Caco-2 (cell line): Measurements from ENCODE around the gene KCNK7. TPM values are rescaled to one million over a fixed set of nuclear protein-coding genes. Genes with fewer than 3 reads are reported as not detected.

Experiments used
- BruUV-seq: library from RNA; stranded (reverse); fragments of 400-500 nt; replicated peaks from 2 replicates; lab custom pipeline; 2021; lab: Mats Ljungman, UMichigan
- CTCF ChIA-PET: fragments of 300-600 bp; sonication (Branson Sonifier 250); formaldehyde crosslinking; loops from one replicate; lab custom pipeline; 2022; ENCODE audit warnings: antibody characterized with exemption; lab: Charles Lee
- POLR2A ChIA-PET: fragments of 300-600 bp; sonication (Branson Sonifier 250); formaldehyde crosslinking; loops from one replicate; lab custom pipeline; 2022; ENCODE audit warnings: antibody characterized with exemption; lab: Charles Lee
- DNase-seq, 2 experiments: peaks; one replicate each; pipeline versions ENCODE4 v3.0.0 to v3.0.0-alpha.2; 2020 to 2022
- H3K27me3 ChIP-seq: replicated peaks from 2 replicates; pipeline ENCODE4 v1.6.0; 2011; ENCODE audit warnings: low read length; ENCODE audit not compliant: control insufficient read depth, insufficient read depth
- H3K36me3 ChIP-seq: 2 replicates; pipeline ENCODE4 v1.5.1; 2011; ENCODE audit warnings: low read length; ENCODE audit not compliant: control insufficient read depth, insufficient read depth
- H3K4me1 ChIP-seq: fragments of 250-450 bp; sonication (Bioruptor Pico); 2 replicates; pipeline ENCODE4 v1.5.1; 2020; ENCODE audit warnings: mild to moderate bottlenecking
- H3K4me3 ChIP-seq: 2 replicates; pipeline ENCODE4 v1.5.1; 2011; ENCODE audit warnings: low read depth, mild to moderate bottlenecking, control low read depth, low read length
- H3K9me3 ChIP-seq: fragments of 250-450 bp; sonication (Bioruptor Pico); 2 replicates; pipeline ENCODE4 v1.5.1; 2020; ENCODE audit warnings: mild to moderate bottlenecking, moderate library complexity
- H3K27ac Mint-ChIP-seq: one replicate; pipeline ENCODE4 v1.8.0; 2022; ENCODE audit warnings: mixed read lengths; ENCODE audit not compliant: unreplicated experiment
- H3K27me3 Mint-ChIP-seq: one replicate; pipeline ENCODE4 v1.8.0; 2022; ENCODE audit warnings: mixed read lengths; ENCODE audit not compliant: insufficient read depth, unreplicated experiment
- H3K36me3 Mint-ChIP-seq: one replicate; pipeline ENCODE4 v1.8.0; 2022; ENCODE audit warnings: mild to moderate bottlenecking, mixed read lengths; ENCODE audit not compliant: insufficient read depth, unreplicated experiment
- H3K4me1 Mint-ChIP-seq: one replicate; pipeline ENCODE4 v1.8.0; 2022; ENCODE audit warnings: low read depth, mixed read lengths; ENCODE audit not compliant: unreplicated experiment
- H3K4me3 Mint-ChIP-seq: one replicate; pipeline ENCODE4 v1.8.0; 2022; ENCODE audit warnings: mild to moderate bottlenecking, moderate library complexity, mixed read lengths; ENCODE audit not compliant: unreplicated experiment
- H3K9me3 Mint-ChIP-seq: one replicate; pipeline ENCODE4 v1.8.0; 2022; ENCODE audit warnings: mixed read lengths; ENCODE audit not compliant: unreplicated experiment
- intact Hi-C: fragments of 100-400 bp; cut with micrococcal nuclease; formaldehyde crosslinking; loops from one replicate; pipeline ENCODE4 v1.10.0; 2022; ENCODE audit not compliant: unreplicated experiment
- total RNA-seq: library from RNA; stranded (reverse); gene quantifications from 2 replicates; pipeline ENCODE4 v1.2.3, GENCODE V29; 2022
- TF ChIP-seq, protein P1 (sequence below), 2 experiments: fragments of 200-600 bp in 1 of 2; IDR thresholded peaks; 1 replicate in 1 of 2; 2 replicates in 1 of 2; pipeline versions ENCODE4 v1.5.1 to v1.8.0; 2011 to 2022; ENCODE audit warnings: antibody characterized with exemption in 1 of 2, control low read depth in 1 of 2, inconsistent platforms in 1 of 2, low read depth in 1 of 2, low read length in 1 of 2, mild to moderate bottlenecking in 1 of 2, moderate library complexity in 1 of 2; ENCODE audit not compliant: insufficient read depth in 1 of 2, severe bottlenecking in 1 of 2, unreplicated experiment in 1 of 2

Gene KCNK7
- total RNA-seq, 1 experiment from 2014 or later: 0.39 TPM

DNA sequence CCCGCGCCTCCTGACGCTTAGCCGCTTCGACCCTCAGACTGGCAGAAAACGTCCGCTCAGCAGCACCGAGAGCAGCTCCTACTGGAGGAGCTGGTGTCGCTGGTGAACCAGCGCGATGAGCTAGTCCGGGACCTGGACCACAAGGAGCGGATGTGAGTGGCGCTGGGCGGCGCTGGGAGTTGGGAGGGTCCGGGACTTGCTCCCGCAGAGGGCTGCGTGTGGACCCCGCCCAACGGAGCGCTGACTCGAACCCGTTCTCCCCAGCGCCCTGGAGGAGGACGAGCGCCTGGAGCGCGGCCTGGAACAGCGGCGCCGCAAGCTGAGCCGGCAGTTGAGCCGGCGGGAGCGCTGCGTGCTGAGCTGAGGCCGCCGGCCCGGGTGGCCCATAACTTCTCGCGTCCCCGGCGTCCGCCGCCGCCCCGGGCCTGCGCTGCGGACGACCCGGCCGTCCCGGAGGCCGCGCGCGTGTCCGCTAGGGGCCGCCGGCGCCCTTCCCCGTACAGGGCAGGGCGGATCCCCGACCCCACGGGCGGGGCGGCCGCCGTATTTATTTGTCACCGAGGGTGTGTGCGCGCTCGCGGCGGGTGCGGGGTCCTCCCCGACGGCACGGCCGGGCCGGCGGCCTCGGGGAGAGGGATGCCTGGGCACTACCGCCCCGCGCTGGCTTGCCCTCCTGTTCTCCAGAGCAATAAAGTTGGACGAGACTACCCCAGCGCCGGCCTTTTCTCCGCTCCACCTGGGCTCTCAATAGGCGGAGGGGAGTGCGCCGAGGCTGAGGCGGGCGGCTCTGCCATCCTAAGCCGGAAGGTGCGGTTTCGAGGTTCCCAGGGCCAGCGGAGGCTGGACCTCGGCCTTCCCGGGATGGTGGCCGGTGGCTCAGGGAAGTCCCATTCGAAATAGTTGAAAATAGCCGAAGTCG lies 3.4 kb downstream of the KCNK7 start:
- CTCF ChIA-PET: interaction anchor here (0.7 to 1.6 kb wide), 7 partner anchors 8 to 697 kb away, joined by 3 to 6 read pairs (median 4); partner anchors contain the start of genes EHBP1L1, FAM89B and YIF1A
- Histone ChIP-seq H3K9me3 (no peaks in the 10 kb centered on the region), H3K4me3 (peak overlapping the region; percentile 38), H3K36me3 (peaks cover 1% of the 10 kb centered on the region; the same call in 1 of the 2 replicates), H3K4me1 (peaks cover 5% of the 10 kb centered on the region; the same call in 1 of the 2 replicates), H3K27me3 (no peaks in the 10 kb centered on the region)
- H3K36me3 Mint-ChIP-seq: peaks cover 12% of the 10 kb centered on the region
- no peaks in the 10 kb centered on the region for H3K27me3 Mint-ChIP-seq
- intact Hi-C loops: loop anchor here (2.0 kb wide), 1 partner anchor 17 kb away; no protein-coding TSS in a partner anchor
- TF ChIP-seq, protein P1, sequence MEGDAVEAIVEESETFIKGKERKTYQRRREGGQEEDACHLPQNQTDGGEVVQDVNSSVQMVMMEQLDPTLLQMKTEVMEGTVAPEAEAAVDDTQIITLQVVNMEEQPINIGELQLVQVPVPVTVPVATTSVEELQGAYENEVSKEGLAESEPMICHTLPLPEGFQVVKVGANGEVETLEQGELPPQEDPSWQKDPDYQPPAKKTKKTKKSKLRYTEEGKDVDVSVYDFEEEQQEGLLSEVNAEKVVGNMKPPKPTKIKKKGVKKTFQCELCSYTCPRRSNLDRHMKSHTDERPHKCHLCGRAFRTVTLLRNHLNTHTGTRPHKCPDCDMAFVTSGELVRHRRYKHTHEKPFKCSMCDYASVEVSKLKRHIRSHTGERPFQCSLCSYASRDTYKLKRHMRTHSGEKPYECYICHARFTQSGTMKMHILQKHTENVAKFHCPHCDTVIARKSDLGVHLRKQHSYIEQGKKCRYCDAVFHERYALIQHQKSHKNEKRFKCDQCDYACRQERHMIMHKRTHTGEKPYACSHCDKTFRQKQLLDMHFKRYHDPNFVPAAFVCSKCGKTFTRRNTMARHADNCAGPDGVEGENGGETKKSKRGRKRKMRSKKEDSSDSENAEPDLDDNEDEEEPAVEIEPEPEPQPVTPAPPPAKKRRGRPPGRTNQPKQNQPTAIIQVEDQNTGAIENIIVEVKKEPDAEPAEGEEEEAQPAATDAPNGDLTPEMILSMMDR (IDR thresholded peaks at IDR 0.05; ENCODE audit: insufficient read depth in 1 of 2, low read depth in 1 of 2, low read length in 1 of 2, severe bottlenecking in 1 of 2, unreplicated experiment in 1 of 2): peak in 1 of 2 experiments; percentile 14
- DNase-seq: peak in 1 of 2 experiments; percentile 68
- no peaks in the 10 kb centered on the region for H3K4me1 Mint-ChIP-seq
- BruUV-seq: no TSS peak
- POLR2A ChIA-PET: interaction anchor here (0.6 to 0.9 kb wide), 2 partner anchors 15 to 35 kb away, joined by 3 to 5 read pairs; no protein-coding TSS in a partner anchor
- H3K4me3 Mint-ChIP-seq: peak overlapping the region; percentile 65
- H3K9me3 Mint-ChIP-seq: no peaks in the 10 kb centered on the region
- no peak overlapping the region for H3K27ac Mint-ChIP-seq

GRCh38 chr11:65590240-65590738 lies 5.3 kb downstream of the KCNK7 start:
- no peaks in the 10 kb centered on the region for H3K4me1 Mint-ChIP-seq
- TF ChIP-seq, protein P1 (IDR thresholded peaks at IDR 0.05; ENCODE audit: insufficient read depth in 1 of 2, low read depth in 1 of 2, low read length in 1 of 2, severe bottlenecking in 1 of 2, unreplicated experiment in 1 of 2): no peak
- POLR2A ChIA-PET: no interaction called here
- H3K27me3 Mint-ChIP-seq: no peaks in the 10 kb centered on the region
- H3K36me3 Mint-ChIP-seq: peaks cover 4% of the 10 kb centered on the region
- H3K4me3 Mint-ChIP-seq: no peak overlapping the region
- no peak for DNase-seq
- H3K27ac Mint-ChIP-seq: no peak overlapping the region
- no peaks in the 10 kb centered on the region for H3K9me3 Mint-ChIP-seq
- Histone ChIP-seq H3K27me3 (no peaks in the 10 kb centered on the region), H3K4me1 (peaks cover 5% of the 10 kb centered on the region; the same call in 1 of the 2 replicates), H3K9me3 (no peaks in the 10 kb centered on the region), H3K4me3 (no peak overlapping the region), H3K36me3 (peaks cover 1% of the 10 kb centered on the region; the same call in 1 of the 2 replicates)
- CTCF ChIA-PET: interaction anchor here (0.6 kb wide), 1 partner anchor 73 kb away, joined by 3 read pairs; no protein-coding TSS in a partner anchor
- no TSS peak for BruUV-seq
- intact Hi-C loops: no loop called here
